GM12873 (cell line): ENCODE results near the gene FABP6.

Experiments used
- CTCF ChIP-seq: IDR thresholded peaks from 2 replicates; pipeline ENCODE4 v1.5.1; 2012; ENCODE audit warnings: low read depth, mild to moderate bottlenecking, moderate library complexity, low read length, control low read depth; ENCODE audit not compliant: insufficient read depth; ENCODE audit errors: missing control alignments

FABP6 gene

GRCh38 chr5:160286947-160287346, 57.6 kb downstream of the FABP6 start:
- TF ChIP-seq CTCF: no peak

GRCh38 chr5:160287378-160288051, 58.2 kb downstream of the FABP6 start:
- TF ChIP-seq CTCF: no peak
